22Rv1 (cell line): Measurements from ENCODE around the gene EIF3C.
"Not testable (repeated sequence)": the region's sequence is repeated elsewhere in the genome, so short reads cannot be mapped to it uniquely, and the experiment has no call there.

Experiments
- H3K27ac ChIP-seq: fragments of 450-650 bp; 2 replicates; pipeline ENCODE4 v1.5.1; 2017

EIF3C gene, protein sequence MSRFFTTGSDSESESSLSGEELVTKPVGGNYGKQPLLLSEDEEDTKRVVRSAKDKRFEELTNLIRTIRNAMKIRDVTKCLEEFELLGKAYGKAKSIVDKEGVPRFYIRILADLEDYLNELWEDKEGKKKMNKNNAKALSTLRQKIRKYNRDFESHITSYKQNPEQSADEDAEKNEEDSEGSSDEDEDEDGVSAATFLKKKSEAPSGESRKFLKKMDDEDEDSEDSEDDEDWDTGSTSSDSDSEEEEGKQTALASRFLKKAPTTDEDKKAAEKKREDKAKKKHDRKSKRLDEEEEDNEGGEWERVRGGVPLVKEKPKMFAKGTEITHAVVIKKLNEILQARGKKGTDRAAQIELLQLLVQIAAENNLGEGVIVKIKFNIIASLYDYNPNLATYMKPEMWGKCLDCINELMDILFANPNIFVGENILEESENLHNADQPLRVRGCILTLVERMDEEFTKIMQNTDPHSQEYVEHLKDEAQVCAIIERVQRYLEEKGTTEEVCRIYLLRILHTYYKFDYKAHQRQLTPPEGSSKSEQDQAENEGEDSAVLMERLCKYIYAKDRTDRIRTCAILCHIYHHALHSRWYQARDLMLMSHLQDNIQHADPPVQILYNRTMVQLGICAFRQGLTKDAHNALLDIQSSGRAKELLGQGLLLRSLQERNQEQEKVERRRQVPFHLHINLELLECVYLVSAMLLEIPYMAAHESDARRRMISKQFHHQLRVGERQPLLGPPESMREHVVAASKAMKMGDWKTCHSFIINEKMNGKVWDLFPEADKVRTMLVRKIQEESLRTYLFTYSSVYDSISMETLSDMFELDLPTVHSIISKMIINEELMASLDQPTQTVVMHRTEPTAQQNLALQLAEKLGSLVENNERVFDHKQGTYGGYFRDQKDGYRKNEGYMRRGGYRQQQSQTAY

DNA sequence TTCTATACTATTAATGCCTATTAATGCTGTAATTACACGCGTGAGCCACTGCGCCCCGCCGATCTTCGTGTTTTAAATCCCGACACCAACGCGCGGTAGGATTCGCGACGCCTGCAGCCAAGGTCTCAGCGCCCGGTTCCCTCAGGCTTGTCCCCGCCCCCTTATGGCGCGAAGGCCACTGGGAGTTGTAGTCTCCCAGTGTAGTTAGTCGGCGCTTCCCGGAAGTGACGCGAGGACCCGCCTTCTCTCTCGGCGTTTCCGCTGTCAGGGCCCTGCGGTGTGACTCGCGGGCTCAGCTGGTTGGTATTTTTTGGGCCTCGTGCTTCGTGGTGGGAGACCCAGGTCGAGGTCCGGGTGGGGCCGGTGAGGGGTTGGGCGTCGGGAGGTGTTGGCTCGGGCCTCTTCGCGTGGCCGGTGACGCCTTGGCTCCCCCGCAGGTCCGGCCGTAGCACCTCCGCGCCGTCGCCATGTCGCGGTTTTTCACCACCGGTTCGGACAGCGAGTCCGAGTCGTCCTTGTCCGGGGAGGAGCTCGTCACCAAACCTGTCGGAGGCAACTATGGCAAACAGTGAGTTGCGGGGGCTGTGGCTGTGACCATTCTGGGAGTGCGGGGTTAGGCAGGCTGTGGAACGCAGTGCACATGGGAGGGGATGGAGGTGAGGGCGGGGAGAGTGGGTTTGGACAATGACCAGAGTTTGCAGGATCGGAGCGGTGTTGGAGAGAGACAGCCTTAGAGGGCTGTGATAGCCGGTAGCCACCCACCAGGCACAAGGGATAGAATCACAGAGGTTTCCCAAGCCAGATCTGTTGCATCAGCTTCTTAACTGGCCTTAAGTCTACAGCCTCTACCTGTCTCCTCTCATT, at the start of gene EIF3C:
EIF3C (plus strand) TSS at position 245 of the 864 bp plus-strand sequence; CDS start at position 468, 223 bp downstream.
- not testable (repeated sequence) for H3K27ac ChIP-seq

GRCh38 chr16:28666264-28666663, 45.0 kb upstream of the EIF3C start:
- H3K27ac ChIP-seq: not testable (repeated sequence)

- H3K27ac ChIP-seq: not testable (repeated sequence)
Measured at GRCh38 chr16:28667480-28667879, 43.8 kb upstream of the EIF3C start.

GRCh38 chr16:28668199-28668598, 43.1 kb upstream of the EIF3C start:
- H3K27ac ChIP-seq: not testable (repeated sequence)

GRCh38 chr16:28688327-28688952, 22.8 kb upstream of the EIF3C start:
- not testable (repeated sequence) for H3K27ac ChIP-seq

- H3K27ac ChIP-seq: not testable (repeated sequence)
Measured at GRCh38 chr16:28689425-28689824, 21.8 kb upstream of the EIF3C start.

- H3K27ac ChIP-seq: not testable (repeated sequence)
Measured at GRCh38 chr16:28691722-28692121, 19.5 kb upstream of the EIF3C start.

- not testable (repeated sequence) for H3K27ac ChIP-seq
Measured at GRCh38 chr16:28693257-28693950, 17.9 kb upstream of the EIF3C start.

GRCh38 chr16:28699792-28700191, 11.5 kb upstream of the EIF3C start:
- not testable (repeated sequence) for H3K27ac ChIP-seq

GRCh38 chr16:28700349-28700748, 10.9 kb upstream of the EIF3C start:
- not testable (repeated sequence) for H3K27ac ChIP-seq

GRCh38 chr16:28701384-28701783, 9.9 kb upstream of the EIF3C start:
- not testable (repeated sequence) for H3K27ac ChIP-seq

- not testable (repeated sequence) for H3K27ac ChIP-seq
Measured at GRCh38 chr16:28704246-28704645, 7.0 kb upstream of the EIF3C start.

DNA sequence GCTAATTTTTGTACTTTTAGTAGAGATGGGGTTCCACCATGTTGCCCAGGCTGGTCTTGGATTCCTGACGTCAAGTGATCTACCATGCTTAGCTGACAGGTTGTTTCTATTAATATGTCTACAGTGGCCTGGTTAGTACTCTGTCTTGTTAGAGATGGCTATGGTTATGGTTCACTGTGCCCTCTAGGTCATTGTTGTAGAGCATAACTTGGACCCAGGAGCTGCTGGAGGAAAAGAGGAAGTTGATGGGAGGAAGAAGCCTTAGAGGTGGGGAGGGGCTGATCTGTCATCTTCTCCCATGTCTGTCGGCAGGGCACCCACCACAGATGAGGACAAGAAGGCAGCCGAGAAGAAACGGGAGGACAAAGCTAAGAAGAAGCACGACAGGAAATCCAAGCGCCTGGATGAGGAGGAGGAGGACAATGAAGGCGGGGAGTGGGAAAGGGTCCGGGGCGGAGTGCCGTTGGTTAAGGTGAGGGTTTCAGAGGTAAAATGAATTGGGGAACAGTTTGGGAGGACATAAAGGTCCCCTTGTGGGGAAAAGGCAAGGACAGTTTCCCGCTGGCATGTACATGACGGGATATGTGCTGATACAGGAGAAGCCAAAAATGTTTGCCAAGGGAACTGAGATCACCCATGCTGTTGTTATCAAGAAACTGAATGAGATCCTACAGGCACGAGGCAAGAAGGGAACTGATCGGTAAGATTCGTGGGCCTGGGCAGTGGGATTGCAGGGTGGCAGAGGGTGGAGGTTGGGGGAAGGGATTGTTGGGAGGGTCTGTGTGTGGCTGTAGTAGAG, 11.8 kb downstream of the EIF3C start:
- H3K27ac ChIP-seq: not testable (repeated sequence)

- not testable (repeated sequence) for H3K27ac ChIP-seq
Measured at GRCh38 chr16:28731253-28731652, 20.0 kb downstream of the EIF3C start.

- not testable (repeated sequence) for H3K27ac ChIP-seq
Measured at GRCh38 chr16:28732455-28733124, 21.3 kb downstream of the EIF3C start.

DNA sequence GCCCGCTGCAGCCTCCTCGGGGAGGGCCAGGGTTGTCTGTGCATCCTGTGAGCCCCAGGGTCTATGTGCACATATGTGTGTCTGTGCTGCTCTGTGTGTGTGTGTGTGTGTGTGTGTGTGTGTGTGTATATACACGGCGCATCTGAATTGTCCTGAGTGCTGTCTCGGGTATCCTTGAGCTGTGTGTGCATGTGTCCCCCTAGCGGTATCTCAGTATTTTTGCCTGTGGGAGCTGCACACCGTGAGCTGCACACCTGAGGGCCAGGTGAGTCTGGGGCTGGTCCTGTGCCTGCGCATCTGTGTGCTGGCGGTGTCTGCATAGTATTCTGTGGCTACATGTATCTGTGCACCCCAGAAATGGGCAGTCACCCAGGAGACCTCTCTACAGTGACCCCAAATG, 28.5 kb downstream of the EIF3C start:
- not testable (repeated sequence) for H3K27ac ChIP-seq

GRCh38 chr16:28740631-28741030, 29.4 kb downstream of the EIF3C start:
- H3K27ac ChIP-seq: not testable (repeated sequence)

- H3K27ac ChIP-seq: not testable (repeated sequence)
Measured at GRCh38 chr16:28741295-28741694, 30.0 kb downstream of the EIF3C start.

- H3K27ac ChIP-seq: not testable (repeated sequence)
Measured at GRCh38 chr16:28746618-28747350, 35.5 kb downstream of the EIF3C start.
